GM19043 (cell line): Measurements from ENCODE around the gene RAI1.
A peak's percentile ranks its signal among the peaks of the same experiment; 100 is the strongest.
"Not testable (repeated sequence)": the region's sequence is repeated elsewhere in the genome, so short reads cannot be mapped to it uniquely, and the experiment has no call there.

ENCODE experiments used
- ATAC-seq: cut with Tn5 transposase; IDR thresholded peaks from one replicate; pipeline ENCODE4 v1.9.1; 2021; ENCODE audit warnings: low read depth; ENCODE audit not compliant: unreplicated experiment

The RAI1 gene

DNA sequence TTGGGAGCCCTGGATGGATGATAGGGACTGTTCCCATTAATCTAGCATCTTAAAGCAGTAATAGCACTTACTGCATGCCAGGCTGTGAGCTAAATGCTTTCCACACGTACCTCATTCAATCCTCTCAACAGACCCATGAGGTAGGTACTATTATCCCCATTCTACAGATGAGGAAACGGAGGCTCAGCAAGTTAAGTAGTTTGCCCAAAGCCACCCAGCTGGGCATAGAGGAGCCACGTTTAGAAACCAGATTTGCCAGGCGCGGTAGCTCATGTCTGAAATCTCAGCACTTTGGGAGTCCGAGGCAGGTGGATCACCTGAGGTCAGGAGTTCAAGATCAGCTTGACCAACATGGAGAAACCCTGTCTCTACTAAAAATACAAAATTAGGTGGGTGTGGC lies 2.0 kb upstream of the RAI1 start:
- no peak for ATAC-seq

- no peak for ATAC-seq
Observed at GRCh38 chr17:17679748-17680147, 1.5 kb upstream of the RAI1 start.

DNA sequence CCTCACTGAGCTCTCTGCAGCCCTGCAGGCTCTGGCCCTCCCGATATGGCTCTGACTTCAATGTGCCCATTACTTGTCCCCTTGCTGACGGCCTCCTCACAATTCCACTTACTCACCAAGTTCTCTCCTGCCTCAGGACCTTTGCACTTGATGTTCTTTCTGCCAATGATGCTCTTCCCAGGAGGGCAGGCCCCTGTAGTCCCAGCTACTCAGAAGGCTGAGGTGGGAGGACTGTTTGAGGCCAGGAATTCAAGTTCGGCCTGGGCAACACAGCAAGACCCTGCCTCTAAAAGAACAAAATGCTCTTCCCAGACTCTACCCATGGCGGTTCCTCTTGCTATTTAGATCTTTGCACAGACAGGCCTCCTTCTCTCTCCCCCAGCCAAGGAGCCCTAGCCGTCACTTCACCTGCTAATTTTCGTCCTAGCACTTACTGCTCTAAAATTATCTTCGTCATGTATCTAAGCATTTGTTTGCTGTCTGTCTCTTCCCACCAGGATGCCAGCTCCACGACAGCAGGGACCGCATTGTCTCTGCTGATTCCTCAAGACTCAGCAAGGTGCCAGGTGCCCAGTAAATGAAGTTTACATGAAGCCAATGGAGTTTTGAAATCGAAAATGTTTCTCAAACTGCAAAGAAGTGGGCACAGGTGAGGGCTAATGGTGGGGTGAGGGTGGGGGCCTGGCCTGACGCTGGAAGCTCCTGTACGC lies 626 bp upstream of the RAI1 start:
- ATAC-seq: no peak

- ATAC-seq: peak; percentile 29
Observed at GRCh38 chr17:17681744-17682292, 560 bp downstream of the RAI1 start.

- no peak for ATAC-seq
Observed at GRCh38 chr17:17682293-17682736, 1.1 kb downstream of the RAI1 start.

- ATAC-seq: no peak
Observed at GRCh38 chr17:17682737-17683680, 1.8 kb downstream of the RAI1 start.

- ATAC-seq: no peak
Observed at GRCh38 chr17:17683710-17684365, 2.6 kb downstream of the RAI1 start.

- no peak for ATAC-seq
Observed at GRCh38 chr17:17684906-17685774, 3.9 kb downstream of the RAI1 start.

GRCh38 chr17:17685775-17686291 lies 4.6 kb downstream of the RAI1 start:
- ATAC-seq: no peak

GRCh38 chr17:17689312-17689711 lies 8.1 kb downstream of the RAI1 start:
- ATAC-seq: no peak

DNA sequence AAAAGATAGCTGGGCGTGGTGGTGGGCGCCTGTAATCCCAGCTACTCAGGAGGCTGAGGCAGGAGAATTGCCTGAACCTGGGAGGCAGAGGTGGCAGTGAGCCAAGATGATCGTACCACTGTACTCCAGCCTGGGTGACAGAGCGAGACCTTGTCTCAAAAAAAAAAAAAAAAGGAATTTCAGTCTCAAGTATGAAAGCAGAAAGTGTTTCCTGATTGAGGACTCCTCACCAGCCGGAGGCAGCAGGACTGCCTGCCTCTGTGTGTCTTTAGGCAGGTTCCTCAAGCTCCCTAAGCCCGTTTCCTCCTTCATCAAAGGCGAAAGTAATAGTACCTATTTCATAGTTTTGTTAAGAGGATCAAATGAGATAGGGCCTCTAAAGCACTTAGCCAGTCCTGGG lies 9.0 kb downstream of the RAI1 start:
- ATAC-seq: not testable (repeated sequence)

DNA sequence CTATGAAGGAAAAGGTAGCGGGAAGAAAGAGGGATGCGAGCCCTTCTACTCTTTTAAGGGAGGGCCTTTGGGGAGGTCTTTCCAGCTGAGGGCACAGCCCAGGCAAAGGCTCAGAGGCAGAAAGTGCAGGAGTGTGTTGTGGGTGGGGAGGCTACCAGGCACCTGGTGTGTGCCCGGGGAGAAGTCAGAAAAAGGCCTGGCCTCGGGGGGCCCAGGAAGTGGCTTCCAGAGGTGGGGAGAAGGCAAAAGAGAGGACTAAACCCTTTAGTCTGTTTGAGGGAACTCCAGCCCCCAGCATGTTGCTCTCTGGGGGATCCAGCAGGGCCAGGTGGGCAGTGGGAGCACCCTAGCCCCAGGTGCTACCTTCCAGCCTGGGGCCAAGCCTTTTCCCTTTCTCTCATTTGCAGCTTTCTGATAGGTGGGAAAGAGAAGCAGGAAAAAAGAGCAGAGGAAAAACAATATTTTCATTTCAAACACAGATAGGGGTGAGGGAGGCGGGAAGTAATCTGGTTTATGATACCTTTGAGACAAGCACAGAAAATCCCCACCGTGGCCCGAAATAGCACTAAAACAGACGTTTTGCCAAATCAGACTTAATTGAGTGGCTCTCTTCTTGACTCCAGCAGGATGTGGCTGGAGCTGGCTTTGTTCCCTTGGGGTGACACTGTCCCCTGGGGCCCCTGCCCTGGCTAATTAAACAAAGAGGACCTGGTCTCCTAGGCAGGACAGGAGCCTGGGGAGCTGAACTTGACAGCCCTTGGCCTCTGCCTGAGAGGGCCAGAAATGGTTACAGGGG lies 10.4 kb downstream of the RAI1 start:
- no peak for ATAC-seq

DNA sequence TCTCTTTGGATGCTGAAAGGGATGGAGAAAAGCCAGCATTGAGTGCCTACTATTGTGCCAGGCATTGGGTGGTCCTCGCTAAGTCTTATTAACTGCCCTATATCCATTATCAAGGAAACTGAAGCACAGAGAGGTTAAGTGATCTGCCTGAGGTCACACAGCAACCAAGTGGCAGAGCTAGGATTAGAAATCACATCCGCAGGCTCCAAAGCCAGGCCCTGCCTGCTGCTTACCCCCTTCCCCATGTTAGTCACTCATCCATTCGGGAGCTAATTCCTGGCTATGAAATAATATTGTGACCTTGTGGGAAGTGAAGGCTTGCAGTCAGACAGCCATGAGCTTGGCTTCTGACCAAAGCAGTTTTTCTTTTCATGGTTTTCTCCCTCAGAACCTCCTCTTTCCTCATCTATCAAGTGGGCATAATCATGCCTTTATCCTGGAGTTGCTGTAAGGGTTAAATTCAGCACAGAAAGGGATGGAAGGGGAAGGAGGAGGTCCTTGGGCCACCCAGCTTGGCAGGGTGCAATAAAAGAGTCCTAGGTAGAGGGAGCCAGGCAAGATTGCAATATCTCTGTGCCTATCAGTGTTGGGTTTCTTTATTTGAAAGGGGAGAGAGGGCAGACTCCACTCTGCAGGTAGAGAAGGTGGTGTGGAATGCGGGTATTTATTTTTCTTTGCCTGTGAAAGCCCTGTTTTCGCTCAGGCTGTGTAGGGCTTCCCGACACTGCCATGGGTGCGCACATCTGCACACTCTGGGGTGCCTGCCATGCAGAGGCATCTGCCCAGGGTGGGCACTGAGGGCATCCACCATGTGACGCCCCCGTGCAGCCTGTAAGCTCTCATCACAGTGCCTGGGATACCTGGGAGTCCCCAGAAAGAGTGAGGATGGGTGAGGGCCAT lies 11.3 kb downstream of the RAI1 start:
- no peak for ATAC-seq

DNA sequence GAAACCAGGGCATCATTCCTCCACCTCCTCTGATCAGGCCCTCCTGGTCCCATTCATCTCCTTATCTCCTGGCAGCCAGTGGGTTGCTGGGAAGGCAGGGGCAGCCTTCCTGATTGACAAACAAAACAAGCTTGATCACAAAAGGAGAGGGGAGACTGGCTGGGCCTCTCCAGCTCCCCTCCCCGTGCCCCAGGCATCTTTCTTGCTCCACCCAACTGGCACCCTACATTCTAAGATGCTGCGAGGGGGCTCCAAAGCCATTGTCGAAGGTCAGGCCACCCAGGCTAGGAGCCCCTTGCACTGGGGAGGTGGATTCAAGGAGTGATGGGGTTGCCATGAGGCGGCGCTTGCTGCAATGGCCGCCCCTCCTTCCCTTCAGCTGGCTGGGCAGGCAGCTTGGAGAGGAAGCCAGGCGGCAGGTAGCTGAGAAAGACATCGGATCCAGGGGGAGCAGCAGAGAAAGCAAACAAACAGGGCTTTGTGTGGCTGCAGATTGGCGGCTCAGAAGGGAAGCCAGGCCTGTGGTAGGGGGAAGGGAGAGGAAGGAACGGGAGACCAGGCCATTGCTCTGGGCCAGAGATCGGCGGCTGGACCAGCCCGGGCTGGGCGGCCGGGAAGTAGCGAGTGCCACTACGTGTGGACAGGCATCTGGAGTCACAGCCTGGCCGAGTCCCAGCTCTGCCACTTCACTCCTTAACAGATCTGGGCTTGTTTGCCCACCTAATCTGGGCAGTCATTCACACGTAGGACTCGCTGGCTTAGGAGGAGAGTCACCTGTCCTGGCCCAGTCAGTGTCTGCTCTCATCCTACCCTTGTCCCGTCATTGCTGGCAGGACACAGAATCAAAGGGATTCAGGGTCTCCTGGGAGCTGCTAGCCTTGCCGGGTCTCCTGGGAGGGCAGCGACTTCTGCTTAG lies 12.3 kb downstream of the RAI1 start:
- no peak for ATAC-seq

- no peak for ATAC-seq
Observed at GRCh38 chr17:17694169-17695081, 13.2 kb downstream of the RAI1 start.

DNA sequence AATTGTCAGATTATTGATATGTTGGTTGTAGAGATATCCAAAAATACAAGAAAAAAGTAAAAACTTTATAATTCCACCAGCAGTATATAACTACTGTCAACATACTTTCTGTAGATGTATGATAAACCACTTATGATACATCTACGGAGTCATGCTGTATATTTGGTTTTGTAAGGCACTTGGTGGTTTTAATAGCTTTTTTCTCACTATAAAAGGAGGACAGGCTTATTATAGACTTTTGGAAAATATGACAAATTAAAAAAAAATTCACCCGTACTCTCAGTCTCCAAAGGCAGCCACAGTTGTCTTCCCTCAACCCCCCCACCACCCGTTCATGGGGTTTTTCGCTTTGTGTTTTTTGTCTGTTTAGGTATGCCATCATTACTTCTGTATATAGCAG lies 14.8 kb downstream of the RAI1 start:
- ATAC-seq: no peak
